ENCODE results near the gene POLRMT. TPM values are rescaled to one million over a fixed set of nuclear protein-coding genes. Genes with fewer than 3 reads are reported as not detected.

POLRMT gene
- total RNA-seq, 6 experiments from 2014 or later, result 29.9 to 44.2 (median 34.7) TPM

DNA sequence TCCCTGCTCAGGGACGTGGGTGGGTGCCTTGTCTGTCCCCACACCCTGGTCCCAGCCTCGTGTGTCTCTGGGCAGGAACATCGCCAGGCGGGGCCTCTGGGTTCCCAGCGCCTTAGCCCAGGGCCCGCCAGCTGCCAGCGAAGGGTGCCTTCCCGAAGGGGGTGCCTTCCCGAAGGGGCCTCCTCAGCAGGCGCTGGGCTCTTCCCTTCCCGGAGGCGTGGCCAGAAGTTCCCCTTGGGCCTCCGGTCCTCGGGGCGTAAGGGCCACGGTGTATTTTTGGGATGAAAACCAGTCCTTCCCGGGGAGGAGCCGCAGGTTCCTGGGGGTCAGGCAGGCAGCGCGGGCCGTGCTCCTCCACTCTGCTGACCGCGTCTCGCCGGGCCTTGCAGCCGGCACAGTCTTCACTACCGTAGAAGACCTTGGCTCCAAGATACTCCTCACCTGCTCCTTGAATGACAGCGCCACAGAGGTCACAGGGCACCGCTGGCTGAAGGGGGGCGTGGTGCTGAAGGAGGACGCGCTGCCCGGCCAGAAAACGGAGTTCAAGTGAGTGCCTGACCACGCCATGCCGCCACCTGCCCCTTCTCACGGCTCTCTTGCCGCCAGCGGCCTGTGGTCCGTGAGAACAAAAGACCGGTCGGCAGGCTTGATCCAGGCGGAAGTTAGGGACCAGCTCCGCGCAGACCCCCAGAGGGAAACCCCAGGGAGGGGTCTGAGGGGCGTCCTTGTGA is 54.1 kb downstream of the POLRMT start:
- 0 out of 2 replicates have a peak, but pooled peaks cover 5% of the 10 kb centered on the region for H3K36me3 Mint-ChIP-seq (ENCODE audit: low read depth)

DNA sequence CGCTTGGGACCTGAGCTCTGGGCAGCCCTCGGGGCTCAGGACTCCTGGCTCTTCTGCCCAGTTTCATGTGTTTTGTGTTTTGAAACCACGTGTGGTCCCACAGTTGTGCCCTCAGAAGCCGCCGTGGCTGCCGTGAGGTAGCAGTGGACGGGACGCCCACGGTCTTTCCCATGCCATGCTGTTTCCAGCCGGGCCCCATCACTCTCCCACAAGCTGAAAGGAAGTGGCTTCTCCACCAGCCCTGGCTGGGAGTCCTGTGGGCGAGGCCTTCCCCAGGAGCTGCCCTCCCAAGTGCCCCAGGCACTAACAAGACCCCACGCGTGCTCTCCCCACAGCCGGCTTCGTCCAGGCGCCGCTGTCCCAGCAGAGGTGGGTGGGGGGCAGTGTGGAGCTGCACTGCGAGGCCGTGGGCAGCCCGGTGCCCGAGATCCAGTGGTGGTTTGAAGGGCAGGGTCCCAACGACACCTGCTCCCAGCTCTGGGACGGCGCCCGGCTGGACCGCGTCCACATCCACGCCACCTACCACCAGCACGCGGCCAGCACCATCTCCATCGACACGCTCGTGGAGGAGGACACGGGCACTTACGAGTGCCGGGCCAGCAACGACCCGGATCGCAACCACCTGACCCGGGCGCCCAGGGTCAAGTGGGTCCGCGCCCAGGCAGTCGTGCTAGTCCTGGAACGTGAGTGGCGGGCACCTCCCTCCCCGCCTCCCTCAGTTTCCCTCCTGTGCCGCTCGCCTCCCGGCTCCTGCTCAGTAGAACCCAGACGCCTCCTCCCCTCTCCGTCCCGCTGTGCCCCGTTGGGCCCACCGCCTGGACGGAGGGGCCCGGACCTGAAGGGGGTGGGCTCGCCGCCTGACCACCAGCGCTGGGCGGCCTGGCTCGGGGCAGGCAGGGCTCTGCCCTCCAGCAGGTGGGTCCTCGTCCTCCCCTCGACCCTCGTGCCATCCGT is 55.6 kb downstream of the POLRMT start:
- 0 out of 2 replicates have a peak, but pooled peaks cover 1% of the 10 kb centered on the region for H3K36me3 Mint-ChIP-seq (ENCODE audit: low read depth)
- no peak overlapping the region for H3K4me3 Mint-ChIP-seq
- peaks cover 29% of the 10 kb centered on the region for H3K4me1 Mint-ChIP-seq (ENCODE audit: low read depth)
- no peak overlapping the region for H3K27ac Mint-ChIP-seq
- TF ChIP-seq, protein P1, sequence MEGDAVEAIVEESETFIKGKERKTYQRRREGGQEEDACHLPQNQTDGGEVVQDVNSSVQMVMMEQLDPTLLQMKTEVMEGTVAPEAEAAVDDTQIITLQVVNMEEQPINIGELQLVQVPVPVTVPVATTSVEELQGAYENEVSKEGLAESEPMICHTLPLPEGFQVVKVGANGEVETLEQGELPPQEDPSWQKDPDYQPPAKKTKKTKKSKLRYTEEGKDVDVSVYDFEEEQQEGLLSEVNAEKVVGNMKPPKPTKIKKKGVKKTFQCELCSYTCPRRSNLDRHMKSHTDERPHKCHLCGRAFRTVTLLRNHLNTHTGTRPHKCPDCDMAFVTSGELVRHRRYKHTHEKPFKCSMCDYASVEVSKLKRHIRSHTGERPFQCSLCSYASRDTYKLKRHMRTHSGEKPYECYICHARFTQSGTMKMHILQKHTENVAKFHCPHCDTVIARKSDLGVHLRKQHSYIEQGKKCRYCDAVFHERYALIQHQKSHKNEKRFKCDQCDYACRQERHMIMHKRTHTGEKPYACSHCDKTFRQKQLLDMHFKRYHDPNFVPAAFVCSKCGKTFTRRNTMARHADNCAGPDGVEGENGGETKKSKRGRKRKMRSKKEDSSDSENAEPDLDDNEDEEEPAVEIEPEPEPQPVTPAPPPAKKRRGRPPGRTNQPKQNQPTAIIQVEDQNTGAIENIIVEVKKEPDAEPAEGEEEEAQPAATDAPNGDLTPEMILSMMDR (IDR thresholded peaks at IDR 0.05), result peak; percentile 25
- H3K27me3 Mint-ChIP-seq (ENCODE audit: insufficient read depth), result peaks cover 2% of the 10 kb centered on the region; the same call in 1 of the 2 replicates
- no peak for DNase-seq
- H3K9me3 Mint-ChIP-seq, result no peaks in the 10 kb centered on the region

More for the DNA sequence above, 54.1 kb downstream of the POLRMT start:
- no peak overlapping the region for H3K4me3 Mint-ChIP-seq
- DNase-seq, result no peak
- H3K9me3 Mint-ChIP-seq, result no peaks in the 10 kb centered on the region
- peaks cover 28% of the 10 kb centered on the region for H3K4me1 Mint-ChIP-seq (ENCODE audit: low read depth)
- H3K27ac Mint-ChIP-seq, result no peak overlapping the region
- peaks cover 5% of the 10 kb centered on the region for H3K27me3 Mint-ChIP-seq (ENCODE audit: insufficient read depth)
- TF ChIP-seq, protein P1 (IDR thresholded peaks at IDR 0.05), result no peak

DNA sequence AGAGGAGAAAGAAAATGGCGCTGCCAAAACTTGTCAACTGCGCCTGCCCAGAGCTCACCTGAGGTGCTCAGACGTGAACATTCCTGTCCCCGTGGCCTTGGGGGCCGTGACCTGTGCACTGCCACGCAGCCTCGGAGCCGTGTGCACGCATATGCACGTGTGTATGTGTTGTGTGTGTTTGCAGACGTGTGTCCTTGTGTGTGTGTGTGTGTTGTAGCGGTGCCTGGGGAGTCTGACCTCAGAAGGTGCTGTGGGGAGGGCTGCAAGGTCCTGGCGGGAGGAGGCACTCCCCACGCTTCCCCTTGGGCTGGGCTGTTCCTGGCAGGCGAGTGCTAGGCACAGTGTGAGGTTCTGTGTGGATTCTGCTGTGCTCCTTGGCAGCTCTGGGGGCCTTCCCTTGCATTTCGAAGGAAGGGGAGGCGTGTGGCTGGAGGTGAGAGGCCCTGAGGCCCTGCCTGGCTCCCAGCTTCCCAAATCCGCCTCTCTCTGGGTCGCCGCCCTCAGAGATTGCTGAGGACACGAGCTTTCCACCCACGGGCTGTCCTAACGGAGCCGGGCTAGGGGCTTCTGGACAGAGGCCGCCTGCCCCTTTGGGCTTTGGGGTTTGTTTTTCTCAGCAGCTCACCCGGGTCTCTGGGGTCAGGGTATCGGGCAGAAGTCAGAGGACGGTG is 56.4 kb downstream of the POLRMT start:
- no peaks in the 10 kb centered on the region for H3K36me3 Mint-ChIP-seq (ENCODE audit: low read depth)
- peaks cover 26% of the 10 kb centered on the region for H3K4me1 Mint-ChIP-seq (ENCODE audit: low read depth)
- H3K27me3 Mint-ChIP-seq (ENCODE audit: insufficient read depth), result peaks cover 3% of the 10 kb centered on the region; the same call in 1 of the 2 replicates
- H3K4me3 Mint-ChIP-seq, result no peak overlapping the region
- DNase-seq, result no peak
- H3K9me3 Mint-ChIP-seq, result no peaks in the 10 kb centered on the region
- TF ChIP-seq, protein P1 (IDR thresholded peaks at IDR 0.05), result no peak
- peak overlapping the region; percentile 45; the same call in 1 of the 2 replicates for H3K27ac Mint-ChIP-seq

GRCh38 chr19:575527-576506 is 57.5 kb downstream of the POLRMT start:
- Mint-ChIP-seq H3K27me3 (ENCODE audit: insufficient read depth) (peaks cover 3% of the 10 kb centered on the region; the same call in 1 of the 2 replicates), H3K4me1 (ENCODE audit: low read depth) (peaks cover 34% of the 10 kb centered on the region), H3K4me3 (peak overlapping the region; percentile 79), H3K9me3 (peaks cover 4% of the 10 kb centered on the region; the same call in 1 of the 2 replicates), H3K36me3 (ENCODE audit: low read depth) (no peaks in the 10 kb centered on the region), H3K27ac (peak overlapping the region; percentile 45)
- peak; percentile 42 for DNase-seq
- TF ChIP-seq, protein P1 (IDR thresholded peaks at IDR 0.05), result no peak

Measured in HFFc6 (cell line).